Neural progenitor cell (in vitro differentiated cells): ENCODE measurements around the gene OTOP3. TPM values are rescaled to one million over a fixed set of nuclear protein-coding genes. Genes with fewer than 3 reads are reported as not detected.
A peak's percentile ranks its signal among the peaks of the same experiment; 100 is the strongest.

Experiments used
- DNase-seq: peaks from one replicate; pipeline ENCODE4 v3.0.0-alpha.2; 2016; ENCODE audit warnings: low spot score
- H2AFZ ChIP-seq: fragments of 200-600 bp; sonication (generic); replicated peaks from 2 replicates; pipeline ENCODE4 v1.6.1; 2016; ENCODE audit warnings: antibody characterized with exemption
- H3F3A ChIP-seq: fragments of 200-600 bp; sonication (generic); 2 replicates; pipeline ENCODE4 v1.6.1; 2016; ENCODE audit warnings: antibody characterized with exemption, low read depth
- H3K27ac ChIP-seq: fragments of 200-600 bp; sonication (generic); 2 replicates; pipeline ENCODE4 v1.5.1; 2016; ENCODE audit warnings: mild to moderate bottlenecking
- H3K27me3 ChIP-seq: fragments of 200-600 bp; sonication (generic); 2 replicates; pipeline ENCODE4 v1.6.1; 2016; ENCODE audit warnings: mild to moderate bottlenecking, moderate library complexity
- H3K36me3 ChIP-seq: fragments of 200-600 bp; sonication (generic); 2 replicates; pipeline ENCODE4 v1.5.1; 2016
- H3K4me1 ChIP-seq: fragments of 200-600 bp; sonication (generic); 2 replicates; pipeline ENCODE4 v1.6.1; 2016; ENCODE audit warnings: mixed run types
- H3K4me2 ChIP-seq: fragments of 200-600 bp; sonication (generic); 2 replicates; pipeline ENCODE4 v1.6.1; 2016
- H3K4me3 ChIP-seq: fragments of 200-600 bp; sonication (generic); 2 replicates; pipeline ENCODE4 v1.5.1; 2016
- H3K79me2 ChIP-seq: fragments of 200-600 bp; sonication (generic); 2 replicates; pipeline ENCODE4 v1.6.1; 2016; ENCODE audit warnings: low read depth
- H3K9ac ChIP-seq: fragments of 200-600 bp; sonication (generic); 2 replicates; pipeline ENCODE4 v1.6.1; 2016
- H3K9me3 ChIP-seq: fragments of 200-600 bp; sonication (generic); 2 replicates; pipeline ENCODE4 v1.5.1; 2016; ENCODE audit warnings: low read depth
- H4K20me1 ChIP-seq: fragments of 200-600 bp; sonication (generic); 2 replicates; pipeline ENCODE4 v1.6.1; 2016; ENCODE audit warnings: low read depth
- H3K27ac Mint-ChIP-seq: 3 replicates; pipeline ENCODE4 v1.8.0; 2021; ENCODE audit warnings: mixed read lengths
- H3K27me3 Mint-ChIP-seq: 2 replicates; pipeline ENCODE4 v1.8.0; 2022; ENCODE audit warnings: low read depth, mild to moderate bottlenecking, inconsistent platforms, moderate library complexity, mixed read lengths; ENCODE audit not compliant: insufficient read depth
- H3K36me3 Mint-ChIP-seq: 3 replicates; pipeline ENCODE4 v1.8.0; 2021; ENCODE audit warnings: mixed read lengths
- H3K4me1 Mint-ChIP-seq: 3 replicates; pipeline ENCODE4 v1.8.0; 2021; ENCODE audit warnings: mixed read lengths
- H3K4me3 Mint-ChIP-seq: 3 replicates; pipeline ENCODE4 v1.8.0; 2021; ENCODE audit warnings: mild to moderate bottlenecking, moderate library complexity, mixed read lengths
- H3K9me3 Mint-ChIP-seq: 3 replicates; pipeline ENCODE4 v1.8.0; 2020; ENCODE audit warnings: mixed read lengths
- CTCF ChIP-seq: fragments of 200-600 bp; sonication (generic); IDR thresholded peaks from 2 replicates; pipeline ENCODE4 v1.5.1; 2017; ENCODE audit warnings: antibody characterized with exemption, mild to moderate bottlenecking
- EZH2 ChIP-seq: fragments of 200-600 bp; sonication (generic); IDR thresholded peaks from 2 replicates; pipeline ENCODE4 v1.6.1; 2017; ENCODE audit warnings: antibody characterized with exemption, mild to moderate bottlenecking, moderate library complexity
- EZH2phosphoT487 ChIP-seq: fragments of 200-600 bp; sonication (generic); IDR thresholded peaks from 2 replicates; pipeline ENCODE4 v1.6.1; 2017; ENCODE audit warnings: antibody characterized with exemption
- total RNA-seq: library from RNA; depleted of rRNA; stranded (reverse); fragments of >200 nt; gene quantifications from 2 replicates; pipeline ENCODE4 v1.2.3, GENCODE V29; 2015; ENCODE audit warnings: low replicate concordance

Gene OTOP3
- total RNA-seq, 1 donor from 2014 or later: not detected

DNA sequence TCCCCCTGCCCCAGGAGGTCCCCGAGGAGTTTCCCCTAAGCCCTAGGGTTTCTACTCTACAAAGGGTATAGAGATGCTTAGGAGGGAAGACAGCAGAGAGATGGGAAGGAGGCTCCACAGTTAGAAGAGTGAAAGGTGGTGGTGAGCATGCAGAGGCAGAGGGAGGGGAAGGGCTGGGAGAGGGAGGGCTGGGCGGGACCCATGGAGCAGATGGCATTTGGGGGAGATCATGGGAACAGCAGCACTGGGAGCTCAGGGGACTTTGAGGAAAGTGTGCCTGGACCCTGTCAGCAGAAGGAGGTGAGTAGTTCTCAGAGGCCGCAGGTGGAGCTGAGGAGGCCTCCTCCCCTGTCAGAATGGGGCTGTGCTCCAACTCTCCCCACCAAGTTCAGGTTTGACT, 650 bp upstream of the OTOP3 start:
- no peak overlapping the region for H3K27ac ChIP-seq
- no peaks in the 10 kb centered on the region for H3K79me2 ChIP-seq
- peak overlapping the region; percentile 64 for H3K4me2 ChIP-seq
- no peak overlapping the region for H3K27ac Mint-ChIP-seq
- H3K4me1 Mint-ChIP-seq: peaks cover 2% of the 10 kb centered on the region
- no peaks in the 10 kb centered on the region for H3K9me3 ChIP-seq
- H3K4me3 Mint-ChIP-seq: peak overlapping the region; percentile 5
- H3K9ac ChIP-seq: no peak overlapping the region
- H2AFZ ChIP-seq: no peak overlapping the region
- H3F3A ChIP-seq: no peaks in the 10 kb centered on the region
- TF ChIP-seq EZH2 (no peak), EZH2phosphoT487 (no peak), CTCF (no peak)
- H3K36me3 ChIP-seq: no peaks in the 10 kb centered on the region
- no peak overlapping the region for H3K4me3 ChIP-seq
- H3K27me3 ChIP-seq: peaks cover 99% of the 10 kb centered on the region
- peaks cover 7% of the 10 kb centered on the region for H3K4me1 ChIP-seq
- H3K9me3 Mint-ChIP-seq: no peaks in the 10 kb centered on the region
- no peaks in the 10 kb centered on the region for H3K36me3 Mint-ChIP-seq
- DNase-seq: no peak
- H4K20me1 ChIP-seq: peaks cover 40% of the 10 kb centered on the region
- H3K27me3 Mint-ChIP-seq: peaks cover 74% of the 10 kb centered on the region

DNA sequence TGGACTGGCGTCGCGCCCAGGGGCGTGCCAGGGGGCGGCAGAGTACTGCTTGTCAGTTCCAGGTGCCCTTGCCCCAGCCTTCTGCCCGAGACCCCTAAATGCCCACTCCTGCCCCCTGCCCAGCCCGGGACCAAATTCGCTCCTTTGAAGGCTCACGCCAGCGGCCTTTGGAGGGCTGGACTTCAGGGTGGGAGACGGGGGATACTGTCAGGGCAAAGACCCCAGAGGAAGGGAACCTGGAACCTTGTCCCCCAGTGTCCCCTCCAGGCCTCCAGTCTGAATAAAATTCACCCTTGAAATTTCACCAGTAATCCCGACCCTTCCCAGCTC, 737 bp downstream of the OTOP3 start:
- no peak overlapping the region for H3K27ac Mint-ChIP-seq
- H3K4me1 ChIP-seq: peaks cover 7% of the 10 kb centered on the region
- H3F3A ChIP-seq: no peaks in the 10 kb centered on the region
- H3K9me3 Mint-ChIP-seq: no peaks in the 10 kb centered on the region
- DNase-seq: no peak
- H3K36me3 Mint-ChIP-seq: no peaks in the 10 kb centered on the region
- peaks cover 99% of the 10 kb centered on the region for H3K27me3 ChIP-seq
- H3K4me2 ChIP-seq: peak overlapping the region; percentile 64
- H3K9me3 ChIP-seq: no peaks in the 10 kb centered on the region
- TF ChIP-seq EZH2 (peak; percentile 2), EZH2phosphoT487 (peak; percentile 14), CTCF (no peak)
- no peak overlapping the region for H3K9ac ChIP-seq
- no peak overlapping the region for H2AFZ ChIP-seq
- no peak overlapping the region for H3K4me3 Mint-ChIP-seq
- no peaks in the 10 kb centered on the region for H3K4me1 Mint-ChIP-seq
- no peaks in the 10 kb centered on the region for H3K79me2 ChIP-seq
- no peak overlapping the region for H3K4me3 ChIP-seq
- peaks cover 40% of the 10 kb centered on the region for H4K20me1 ChIP-seq
- no peak overlapping the region for H3K27ac ChIP-seq
- no peaks in the 10 kb centered on the region for H3K36me3 ChIP-seq
- H3K27me3 Mint-ChIP-seq: peaks cover 64% of the 10 kb centered on the region

GRCh38 chr17:74937064-74938051, 1.7 kb downstream of the OTOP3 start:
- Histone ChIP-seq H3K27ac (no peak overlapping the region), H3K4me2 (no peak overlapping the region), H3K79me2 (no peaks in the 10 kb centered on the region), H3K36me3 (no peaks in the 10 kb centered on the region), H3K4me1 (peaks cover 7% of the 10 kb centered on the region), H3K27me3 (peaks cover 93% of the 10 kb centered on the region), H3F3A (no peaks in the 10 kb centered on the region), H3K9me3 (no peaks in the 10 kb centered on the region), H4K20me1 (peaks cover 40% of the 10 kb centered on the region), H2AFZ (no peak overlapping the region), H3K9ac (no peak overlapping the region), H3K4me3 (no peak overlapping the region)
- Mint-ChIP-seq H3K36me3 (no peaks in the 10 kb centered on the region), H3K27me3 (peaks cover 61% of the 10 kb centered on the region), H3K4me3 (no peak overlapping the region), H3K9me3 (no peaks in the 10 kb centered on the region), H3K4me1 (no peaks in the 10 kb centered on the region), H3K27ac (no peak overlapping the region)
- TF ChIP-seq EZH2: no peak
- no peak for TF ChIP-seq EZH2phosphoT487
- no peak for TF ChIP-seq CTCF
- DNase-seq: peak; percentile 71
